Naive thymus-derived CD4-positive, alpha-beta T cell (primary cell): ENCODE measurements around the gene FAM83G. TPM values are rescaled to one million over a fixed set of nuclear protein-coding genes. Genes with fewer than 3 reads are reported as not detected.
"Not testable (repeated sequence)": the region's sequence is repeated elsewhere in the genome, so short reads cannot be mapped to it uniquely, and the experiment has no call there.

Source experiments
- ATAC-seq: fragments of 150-1000 bp; cut with Tn5 transposase; 2 replicates; pipeline ENCODE4 v1.10.0; 2021; ENCODE audit warnings: mild to moderate bottlenecking, moderate library complexity
- CTCF ChIA-PET: fragments of 350-600 bp; sonication (Branson Sonifier 250); formaldehyde crosslinking; loops from one replicate; lab custom pipeline; 2021; ENCODE audit warnings: antibody characterized with exemption; lab: Charles Lee
- POLR2A ChIA-PET: fragments of 350-600 bp; sonication (Branson Sonifier 250); formaldehyde crosslinking; loops from one replicate; lab custom pipeline; 2021; ENCODE audit warnings: antibody characterized with exemption, inconsistent platforms; lab: Charles Lee
- DNase-seq, 9 donors: peaks; one replicate each; pipeline versions ENCODE4 v3.0.0 to v3.0.0-alpha.2; 2020 to 2022; ENCODE audit warnings: mixed read lengths in 1 of 9
- H3K27ac ChIP-seq: one replicate; pipeline ENCODE4 v1.7.0; 2013; ENCODE audit warnings: mild to moderate bottlenecking, low read depth, low read length, moderate library complexity
- H3K27me3 ChIP-seq, 2 donors: one replicate each; pipeline ENCODE4 v1.7.0; 2013; ENCODE audit warnings: low read length in 2 of 2, mild to moderate bottlenecking in 2 of 2, moderate library complexity in 2 of 2; ENCODE audit not compliant: control insufficient read depth in 2 of 2, insufficient read depth in 2 of 2
- H3K36me3 ChIP-seq, 3 experiments: 1 replicate in 2 of 3; 2 replicates in 1 of 3; pipeline ENCODE4 v1.7.0; 2013; ENCODE audit warnings: low read length in 3 of 3, mild to moderate bottlenecking in 3 of 3, moderate library complexity in 1 of 3; ENCODE audit not compliant: insufficient read depth in 3 of 3, control insufficient read depth in 2 of 3
- H3K4me1 ChIP-seq, 2 donors: one replicate each; pipeline ENCODE4 v1.7.0; 2013; ENCODE audit warnings: low read length in 2 of 2, mild to moderate bottlenecking in 2 of 2, moderate library complexity in 1 of 2; ENCODE audit not compliant: control insufficient read depth in 2 of 2, insufficient read depth in 2 of 2
- H3K4me3 ChIP-seq: 2 replicates; pipeline ENCODE4 v1.7.0; 2013; ENCODE audit warnings: mild to moderate bottlenecking, low read length
- H3K9me3 ChIP-seq, 3 experiments: 1 replicate in 2 of 3; 2 replicates in 1 of 3; pipeline ENCODE4 v1.7.0; 2013; ENCODE audit warnings: low read length in 3 of 3; ENCODE audit not compliant: control insufficient read depth in 2 of 3
- H3K27ac Mint-ChIP-seq, 9 donors: one replicate each; pipeline ENCODE4 v1.8.0; 2020 to 2022; ENCODE audit warnings: mixed read lengths in 9 of 9, mild to moderate bottlenecking in 8 of 9, moderate library complexity in 5 of 9, inconsistent platforms in 2 of 9
- H3K27me3 Mint-ChIP-seq, 5 donors: one replicate each; pipeline ENCODE4 v1.8.0; 2021 to 2022; ENCODE audit warnings: mixed read lengths in 5 of 5, mild to moderate bottlenecking in 1 of 5
- H3K36me3 Mint-ChIP-seq, 5 donors: one replicate each; pipeline ENCODE4 v1.8.0; 2020 to 2022; ENCODE audit warnings: mixed read lengths in 5 of 5, mild to moderate bottlenecking in 3 of 5, inconsistent platforms in 1 of 5
- H3K4me1 Mint-ChIP-seq, 7 donors: one replicate each; pipeline ENCODE4 v1.8.0; 2020 to 2022; ENCODE audit warnings: mixed read lengths in 7 of 7, mild to moderate bottlenecking in 3 of 7, inconsistent platforms in 1 of 7
- H3K4me3 Mint-ChIP-seq, 10 donors: one replicate each; pipeline ENCODE4 v1.8.0; 2020 to 2022; ENCODE audit warnings: mild to moderate bottlenecking in 10 of 10, mixed read lengths in 10 of 10, moderate library complexity in 6 of 10, inconsistent platforms in 2 of 10
- H3K9me3 Mint-ChIP-seq, 11 donors: one replicate each; pipeline ENCODE4 v1.8.0; 2020 to 2022; ENCODE audit warnings: mixed read lengths in 11 of 11, mild to moderate bottlenecking in 4 of 11, inconsistent platforms in 1 of 11, moderate library complexity in 1 of 11
- intact Hi-C, 2 donors: fragments of 100-400 bp; cut with micrococcal nuclease; formaldehyde crosslinking; loops; one replicate each; pipeline ENCODE4 v1.15.1; 2023
- polyA plus RNA-seq, 2 donors: library from polyadenylated mRNA; unstranded; fragments of 300-500 nt; fragmentation: Illumina TruSeq; gene quantifications; one replicate each; pipeline ENCODE4 v1.2.3, GENCODE V29; 2021
- total RNA-seq, 6 experiments: library from RNA in 5 of 6; stranded (reverse) in 5 of 6; gene quantifications; 1 replicate in 5 of 6; 2 replicates in 1 of 6; pipeline ENCODE4 v1.2.3 and lab custom pipeline; 2021 to 2026

The FAM83G gene
- total and polyA plus RNA-seq, 7 experiments from 2014 or later = 1.6 to 9.1 (median 4.0) TPM

DNA sequence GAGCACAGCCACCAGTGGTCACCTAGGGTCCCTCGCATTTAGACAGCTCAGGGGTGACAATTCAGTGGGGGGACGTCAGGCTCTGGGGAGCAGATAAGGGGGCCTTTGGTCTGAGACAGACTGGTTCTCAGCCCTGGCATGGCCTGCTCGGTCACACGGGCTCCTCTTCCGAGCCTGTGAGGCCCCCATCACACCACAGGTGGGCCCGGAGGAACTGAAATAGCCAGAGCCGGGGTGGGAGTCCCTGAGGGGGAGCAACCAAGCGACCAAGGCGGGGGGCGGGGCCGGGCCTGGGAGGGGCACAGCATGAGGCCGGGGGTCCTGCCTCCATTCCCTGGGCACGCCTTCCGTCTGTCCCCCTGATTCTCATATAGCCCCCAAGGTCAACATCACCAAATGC is 37.8 kb upstream of the FAM83G start:
- H3K36me3 ChIP-seq, DNase-seq, H3K4me1 Mint-ChIP-seq, POLR2A ChIA-PET, CTCF ChIA-PET, H3K4me3 Mint-ChIP-seq, H3K27me3 Mint-ChIP-seq, H3K4me1 ChIP-seq, H3K27ac Mint-ChIP-seq, H3K4me3 ChIP-seq, ATAC-seq, H3K9me3 ChIP-seq, intact Hi-C loops, H3K36me3 Mint-ChIP-seq, H3K27ac ChIP-seq, H3K27me3 ChIP-seq, H3K9me3 Mint-ChIP-seq: not testable (repeated sequence)

DNA sequence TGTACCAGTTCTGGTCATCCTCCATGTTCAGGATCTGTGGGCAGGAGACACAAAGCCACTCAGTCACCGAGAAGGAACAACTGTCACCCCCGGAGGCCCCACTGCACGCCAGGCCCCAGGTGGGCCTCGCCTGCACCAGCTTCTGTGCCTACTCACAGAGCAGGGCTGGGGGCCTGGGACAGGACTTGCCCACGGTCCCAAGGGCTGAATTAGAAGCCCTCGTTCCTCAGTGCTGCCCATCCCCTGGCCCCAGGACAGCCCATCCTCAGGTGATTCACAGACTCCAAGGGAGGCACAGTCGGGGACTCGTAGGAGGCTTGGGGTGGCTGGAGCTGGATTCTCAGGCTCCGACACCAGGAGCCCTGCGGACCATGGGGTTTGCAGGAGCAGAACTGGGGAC is 37.3 kb upstream of the FAM83G start:
- H3K9me3 ChIP-seq, H3K36me3 Mint-ChIP-seq, CTCF ChIA-PET, H3K27ac Mint-ChIP-seq, H3K4me1 ChIP-seq, H3K4me1 Mint-ChIP-seq, H3K36me3 ChIP-seq, H3K9me3 Mint-ChIP-seq, H3K4me3 ChIP-seq, H3K4me3 Mint-ChIP-seq, H3K27ac ChIP-seq, H3K27me3 Mint-ChIP-seq, DNase-seq, H3K27me3 ChIP-seq, ATAC-seq, intact Hi-C loops, POLR2A ChIA-PET: not testable (repeated sequence)

DNA sequence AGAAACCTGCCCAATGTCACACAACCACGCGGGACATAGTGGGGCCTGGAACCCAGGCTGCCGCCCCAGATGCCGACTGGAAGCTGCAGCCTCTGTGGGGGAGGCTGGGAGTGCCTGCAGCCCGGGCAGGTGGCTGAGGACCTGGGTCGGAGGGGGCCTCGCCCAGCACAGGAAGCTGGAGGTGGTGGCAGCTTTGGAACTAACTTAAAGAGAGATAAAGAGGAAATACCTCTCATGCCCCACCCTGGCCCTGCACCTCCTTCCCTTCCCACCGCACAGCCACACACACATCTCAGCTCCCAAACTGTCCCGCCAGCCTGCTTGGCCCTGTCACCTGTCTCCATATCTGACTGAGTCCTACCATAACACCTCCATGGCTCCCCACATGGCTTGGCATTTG is 35.8 kb upstream of the FAM83G start:
- H3K27me3 Mint-ChIP-seq, H3K4me1 ChIP-seq, DNase-seq, H3K9me3 ChIP-seq, H3K36me3 Mint-ChIP-seq, H3K27ac ChIP-seq, intact Hi-C loops, H3K36me3 ChIP-seq, CTCF ChIA-PET, H3K4me3 ChIP-seq, H3K4me1 Mint-ChIP-seq, POLR2A ChIA-PET, H3K27me3 ChIP-seq, H3K9me3 Mint-ChIP-seq: not testable (repeated sequence)
- Mint-ChIP-seq H3K27ac (peak overlapping the region in 2 of 9 donors; percentile 57 to 67), H3K4me3 (peak overlapping the region in 2 of 10 donors; percentile 67 to 74)
- peak; percentile 39 for ATAC-seq

DNA sequence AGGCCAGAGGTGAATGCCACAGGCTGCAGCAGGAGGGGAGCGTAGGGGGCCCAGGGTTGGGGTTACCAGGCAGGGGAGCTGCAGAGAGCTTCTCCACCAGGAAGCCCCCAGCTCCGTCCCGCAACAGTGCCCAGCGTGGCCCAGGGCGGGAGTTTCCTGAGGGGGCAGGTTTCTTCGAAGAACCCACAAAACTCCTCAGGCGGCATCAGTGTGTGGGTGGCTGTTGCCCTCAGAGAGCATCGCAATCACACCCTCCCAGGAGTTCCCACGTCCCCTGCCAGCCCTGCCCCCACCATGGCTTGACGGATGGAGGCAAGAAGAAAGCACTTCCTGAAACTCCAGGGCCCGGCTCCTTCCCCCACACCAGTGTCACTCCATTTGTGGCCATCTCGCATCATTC is 34.2 kb upstream of the FAM83G start:
- H3K27ac Mint-ChIP-seq, POLR2A ChIA-PET, H3K27me3 Mint-ChIP-seq, H3K9me3 ChIP-seq, H3K4me1 ChIP-seq, H3K36me3 ChIP-seq, H3K4me1 Mint-ChIP-seq, DNase-seq, H3K4me3 Mint-ChIP-seq, H3K9me3 Mint-ChIP-seq, H3K27me3 ChIP-seq, H3K36me3 Mint-ChIP-seq, H3K4me3 ChIP-seq, CTCF ChIA-PET, intact Hi-C loops, H3K27ac ChIP-seq: not testable (repeated sequence)
- ATAC-seq = peak; percentile 49

- intact Hi-C loops, POLR2A ChIA-PET, H3K4me1 Mint-ChIP-seq: not testable (repeated sequence)
Observed at GRCh38 chr17:19038007-19038406, 33.4 kb upstream of the FAM83G start.

GRCh38 chr17:19037547-19037946 is 33.0 kb upstream of the FAM83G start:
- H3K36me3 ChIP-seq, H3K4me1 ChIP-seq, H3K4me3 Mint-ChIP-seq, H3K27me3 Mint-ChIP-seq, H3K27me3 ChIP-seq, H3K27ac ChIP-seq, H3K9me3 ChIP-seq, CTCF ChIA-PET, H3K4me3 ChIP-seq, H3K36me3 Mint-ChIP-seq, intact Hi-C loops, H3K9me3 Mint-ChIP-seq, POLR2A ChIA-PET, H3K4me1 Mint-ChIP-seq: not testable (repeated sequence)
- DNase-seq (peak in 2 of 9 donors; percentile 7 to 10), ATAC-seq (peak; percentile 57)
- peak overlapping the region in 1 of 9 donors; percentile 76 for H3K27ac Mint-ChIP-seq

More at GRCh38 chr17:19038007-19038406, 33.4 kb upstream of the FAM83G start:
- H3K4me3 Mint-ChIP-seq, DNase-seq, CTCF ChIA-PET, H3K9me3 Mint-ChIP-seq, H3K27ac ChIP-seq, H3K27me3 ChIP-seq, H3K36me3 Mint-ChIP-seq, H3K36me3 ChIP-seq, H3K9me3 ChIP-seq, H3K4me1 ChIP-seq, H3K27me3 Mint-ChIP-seq, H3K4me3 ChIP-seq, H3K27ac Mint-ChIP-seq: not testable (repeated sequence)
- ATAC-seq = peak; percentile 28

DNA sequence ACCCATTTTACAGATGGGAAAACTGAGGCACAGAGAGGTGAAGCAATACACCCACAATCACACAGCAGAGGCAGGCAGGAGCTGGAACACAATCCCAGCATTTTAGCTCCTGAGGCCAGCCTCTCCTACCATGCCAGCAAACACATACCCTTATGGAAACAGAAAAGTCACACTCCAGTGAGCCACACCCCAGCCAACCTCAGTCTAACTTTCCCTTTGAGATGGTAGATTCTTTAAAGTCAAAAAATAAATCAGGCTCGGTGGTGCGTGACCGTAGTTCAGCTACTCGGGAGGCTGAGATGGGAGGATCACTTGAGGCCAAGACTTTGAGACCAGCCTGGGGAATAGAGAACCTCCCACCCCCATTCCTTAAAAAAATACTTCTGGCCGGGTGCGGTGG is 31.6 kb upstream of the FAM83G start:
- ATAC-seq, H3K36me3 ChIP-seq, DNase-seq, H3K9me3 Mint-ChIP-seq, H3K27me3 Mint-ChIP-seq, H3K4me1 ChIP-seq, CTCF ChIA-PET, POLR2A ChIA-PET, H3K9me3 ChIP-seq, intact Hi-C loops, H3K4me3 Mint-ChIP-seq, H3K27ac Mint-ChIP-seq, H3K36me3 Mint-ChIP-seq, H3K27me3 ChIP-seq, H3K4me1 Mint-ChIP-seq, H3K4me3 ChIP-seq, H3K27ac ChIP-seq: not testable (repeated sequence)
